Fibroblast of skin of left quadriceps (primary cell): ENCODE measurements around the gene RIMBP2.

ENCODE experiments used
- DNase-seq, 2 experiments: peaks; one replicate each; pipeline ENCODE4 v3.0.0-alpha.2; 2013; ENCODE audit warnings: low read depth in 2 of 2

RIMBP2 gene

DNA sequence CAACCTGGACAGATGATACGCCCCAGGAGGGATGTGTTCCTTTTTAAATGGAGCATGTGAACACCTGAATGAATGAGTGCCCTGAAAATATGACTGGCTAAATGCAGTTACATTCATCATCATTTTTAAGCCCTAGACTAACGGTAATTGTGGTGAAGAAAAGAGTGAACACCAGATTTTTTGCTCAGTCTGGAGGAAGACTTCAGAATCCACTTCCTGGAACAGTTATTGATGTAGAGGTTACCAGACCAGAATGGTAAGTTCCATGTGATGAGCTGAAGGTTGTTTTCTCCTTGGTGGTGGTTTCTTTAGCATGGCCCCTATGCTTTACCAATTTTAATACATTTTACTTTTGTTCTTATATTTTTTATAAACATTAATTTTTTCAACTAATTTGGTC is 349.1 kb downstream of the RIMBP2 start:
- no peak for DNase-seq

DNA sequence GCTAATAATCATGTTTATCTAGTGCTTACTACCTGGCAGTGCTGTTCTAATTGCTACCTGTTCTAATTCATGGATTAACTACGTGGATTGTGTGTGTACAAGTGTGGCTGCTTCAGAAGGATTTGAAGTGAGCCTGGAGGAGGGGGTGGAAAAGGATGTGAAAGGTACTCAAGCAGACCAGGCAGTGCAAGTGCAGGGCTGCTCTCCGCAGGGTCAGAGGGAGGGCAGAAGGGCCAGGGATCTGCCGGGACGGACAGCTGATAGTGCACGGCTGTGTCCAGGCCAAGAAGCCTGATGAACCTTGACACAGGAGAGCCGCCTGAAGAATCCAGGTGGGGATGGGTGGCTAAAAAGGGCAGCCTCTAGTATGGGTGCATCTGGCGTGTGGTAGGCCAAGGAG is 349.9 kb downstream of the RIMBP2 start:
- DNase-seq, result no peak

DNA sequence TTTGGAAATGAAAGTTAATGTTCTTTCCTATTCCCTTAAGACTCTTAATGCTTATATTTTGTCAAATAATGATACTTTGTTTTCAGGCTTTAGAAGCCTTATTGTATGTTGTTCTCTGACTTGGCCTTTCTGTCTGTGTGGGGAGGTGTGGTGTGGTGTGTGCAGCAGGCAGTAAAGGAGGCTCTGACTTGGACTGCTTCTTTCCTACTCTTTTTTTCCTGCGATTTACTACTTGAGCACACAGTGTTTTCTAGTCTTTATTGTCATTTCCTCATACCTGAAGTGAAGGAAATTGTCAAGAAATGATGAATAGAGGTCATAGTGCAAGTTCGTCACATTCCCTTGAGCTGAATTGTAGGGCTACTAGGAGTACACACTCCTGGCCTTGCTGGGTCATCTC is 351.5 kb downstream of the RIMBP2 start:
- no peak for DNase-seq

DNA sequence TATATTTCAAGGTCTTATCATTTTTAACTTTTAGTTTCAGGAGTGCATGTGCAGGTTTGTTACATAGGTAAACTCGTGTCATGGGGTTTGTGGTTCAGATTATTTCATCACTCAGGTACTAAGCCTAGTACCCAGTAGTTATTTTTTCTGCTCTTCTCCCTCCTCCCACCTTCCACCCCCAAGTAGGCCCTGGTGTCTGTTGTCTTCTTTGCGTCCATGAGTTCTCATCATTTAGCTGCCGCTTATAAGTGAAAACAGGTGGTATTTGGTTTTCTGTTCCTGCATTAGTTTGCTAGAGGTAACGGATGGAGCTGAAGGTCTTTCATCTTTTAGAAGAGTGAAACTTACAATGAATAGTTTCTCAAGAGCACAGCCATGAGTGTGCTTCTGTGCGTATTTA is 354.0 kb downstream of the RIMBP2 start:
- no peak for DNase-seq

DNA sequence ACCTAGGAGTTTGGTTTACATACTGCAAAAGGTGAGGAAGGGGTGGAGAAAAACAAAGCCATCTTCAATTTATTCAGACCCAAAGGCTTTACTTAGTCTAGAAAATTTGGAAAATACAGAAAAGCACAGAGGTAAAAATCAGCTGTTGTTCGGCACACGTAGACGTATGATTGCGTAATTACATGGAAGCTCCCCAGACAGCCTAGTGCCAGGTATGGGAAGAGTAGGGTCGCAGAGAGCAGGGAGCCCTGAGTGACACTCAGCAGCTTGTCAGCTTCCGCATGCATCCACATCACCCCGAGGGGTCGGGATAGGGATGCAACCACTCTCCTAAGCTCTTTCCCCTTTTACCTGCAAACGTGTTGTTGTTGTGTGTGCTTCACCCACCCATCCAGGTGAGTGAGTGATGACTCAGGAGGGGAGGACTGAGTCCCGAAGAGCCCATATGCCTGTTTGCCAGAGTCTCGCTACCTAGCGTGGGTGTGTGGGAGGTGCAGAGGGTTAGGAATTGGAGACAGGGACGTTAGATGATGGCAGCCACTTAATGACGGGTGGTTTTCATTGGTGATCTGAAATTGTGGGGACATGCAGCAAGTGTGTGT is 358.3 kb downstream of the RIMBP2 start:
- no peak for DNase-seq

DNA sequence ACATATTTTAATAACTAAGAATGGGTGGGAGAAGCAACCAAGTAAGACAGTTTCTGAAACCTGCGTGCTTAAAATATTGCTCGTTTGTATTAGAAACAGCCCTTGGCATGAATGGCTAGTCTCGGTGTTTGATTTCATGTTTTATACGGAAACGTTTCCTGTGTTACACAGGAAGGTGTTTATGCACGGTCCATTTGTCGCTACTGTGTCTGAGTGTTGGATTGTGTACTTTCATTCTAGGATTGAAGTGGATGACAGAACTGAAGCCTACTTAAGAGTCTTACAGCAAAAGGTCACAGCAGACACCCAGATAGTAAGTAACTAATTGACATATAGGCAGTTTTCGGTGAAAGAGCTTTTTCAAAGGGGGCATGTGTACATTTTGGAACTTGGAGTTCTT is 358.9 kb downstream of the RIMBP2 start:
- no peak for DNase-seq

DNA sequence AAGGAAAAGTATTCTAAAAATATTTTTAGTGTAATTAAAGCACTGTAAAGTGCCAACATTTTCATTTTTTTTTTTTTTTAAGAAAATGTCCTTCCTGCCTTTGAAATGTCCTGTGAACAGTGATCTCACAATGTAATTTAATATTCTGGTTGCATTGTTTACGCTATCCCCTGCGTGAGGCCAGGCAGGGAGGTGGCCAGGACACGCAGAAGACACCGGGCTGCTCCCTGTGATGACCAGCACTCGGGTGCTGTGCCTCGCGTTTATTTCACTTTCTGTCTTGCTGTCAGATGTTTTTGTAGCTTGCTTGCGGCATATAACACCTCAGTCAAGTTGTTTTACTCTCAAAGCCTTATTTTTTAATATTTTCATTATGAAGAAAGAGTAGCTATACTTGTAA is 359.9 kb downstream of the RIMBP2 start:
- DNase-seq, result no peak

DNA sequence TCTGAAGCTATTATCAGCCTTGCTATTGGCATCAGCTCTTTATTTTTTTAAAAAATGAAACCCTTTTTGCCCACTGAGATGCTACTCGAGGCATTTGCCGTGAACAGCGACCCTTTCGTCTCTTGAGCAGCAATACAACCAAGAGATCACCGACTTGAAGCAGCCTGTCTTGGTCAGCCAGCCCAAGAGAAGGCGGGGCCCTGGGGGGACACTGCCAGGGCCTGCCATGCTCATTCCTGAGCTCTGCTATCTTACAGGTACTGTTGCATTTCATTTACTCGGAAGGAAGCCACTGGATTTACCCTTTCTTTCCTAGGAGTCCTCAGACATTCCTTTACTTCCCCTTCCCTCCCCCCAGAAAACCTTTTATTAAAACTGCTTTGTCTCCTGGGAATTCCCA is 361.7 kb downstream of the RIMBP2 start:
- no peak for DNase-seq

DNA sequence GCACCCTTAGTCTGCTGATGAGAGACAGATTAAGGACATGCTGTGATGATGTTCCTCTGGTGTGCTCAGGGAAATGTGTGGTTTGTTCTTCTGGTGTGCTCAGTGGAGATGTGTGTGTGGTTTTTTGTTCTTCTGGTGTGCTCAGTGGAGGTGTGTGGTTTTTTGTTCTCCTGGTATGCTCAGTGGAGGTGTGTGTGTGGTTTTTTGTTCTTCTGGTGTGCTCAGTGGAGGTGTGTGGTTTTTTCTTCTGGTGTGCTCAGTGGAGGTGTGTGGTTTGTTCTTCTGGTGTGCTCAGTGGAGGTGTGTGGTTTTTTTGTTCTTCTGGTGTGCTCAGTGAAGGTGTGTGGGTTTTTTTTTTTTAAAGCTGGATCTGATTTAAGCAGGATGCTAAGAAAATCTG is 363.0 kb downstream of the RIMBP2 start:
- no peak for DNase-seq

DNA sequence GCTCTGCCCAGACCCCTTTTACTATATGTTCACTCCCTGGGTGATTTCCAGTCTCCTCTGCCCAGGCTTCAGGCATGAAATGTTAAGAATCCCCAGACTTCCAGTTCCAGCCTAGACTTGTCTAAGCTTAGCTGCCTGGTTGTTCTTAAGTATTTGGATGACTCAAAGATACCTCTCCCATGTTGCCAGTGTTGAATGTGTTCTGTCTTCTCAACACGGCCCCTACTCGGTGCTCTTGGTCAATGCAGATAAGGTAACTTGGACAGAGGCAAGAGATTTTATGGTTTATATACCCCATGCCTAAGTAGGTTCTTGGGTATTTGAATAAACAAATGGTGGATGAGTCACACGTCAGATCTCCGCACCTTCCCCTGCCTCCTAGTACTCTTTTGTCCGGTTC is 364.8 kb downstream of the RIMBP2 start:
- DNase-seq, result no peak

DNA sequence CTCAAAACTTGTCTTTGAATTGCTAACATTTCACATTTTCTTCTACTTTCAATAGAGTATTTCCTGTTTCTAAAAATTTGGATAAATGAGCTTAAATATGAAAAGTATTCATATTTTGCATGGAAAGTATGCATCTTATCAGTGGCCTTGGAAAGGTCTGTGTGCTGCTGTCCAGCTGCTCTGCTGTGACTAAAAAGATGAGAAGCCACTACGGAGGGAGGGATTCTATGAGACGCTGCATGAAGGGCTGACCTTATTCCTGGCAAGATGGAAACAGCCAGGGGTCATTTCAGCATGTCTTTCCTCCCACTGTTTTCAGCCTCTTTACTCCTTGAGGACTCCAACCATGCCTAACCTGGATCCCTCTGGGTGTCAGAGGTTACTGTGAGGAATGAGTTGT is 365.4 kb downstream of the RIMBP2 start:
- DNase-seq, result no peak

DNA sequence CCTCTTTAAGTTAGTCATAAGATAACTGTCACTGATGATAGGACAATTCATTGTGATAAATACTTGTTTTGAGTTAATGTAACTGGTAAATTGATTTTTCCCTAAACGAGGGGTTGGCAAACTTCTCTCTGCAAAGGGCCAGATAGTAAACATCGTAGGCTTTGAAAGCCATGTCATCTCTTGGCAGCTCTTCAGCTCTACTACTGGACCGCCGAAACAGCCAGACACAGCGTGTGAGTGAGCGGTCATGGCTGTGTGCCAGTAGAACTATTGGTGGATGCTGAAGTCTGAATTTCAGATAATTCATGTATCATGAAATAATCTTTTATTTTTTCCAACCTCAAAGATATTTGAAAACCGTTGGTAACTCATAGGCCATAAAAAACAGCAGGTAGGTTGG is 368.5 kb downstream of the RIMBP2 start:
- DNase-seq, result no peak
